Bone marrow (tissue), 2 donors: ENCODE measurements around the gene ARHGAP25.

Source experiments
- DNase-seq, 2 donors: peaks; one replicate each; lab custom pipeline; 2025; lab: John Stamatoyannopoulos, UW

Gene ARHGAP25

GRCh38 chr2:68734688-68735525 lies at the start of gene ARHGAP25:
Gene ARHGAP25 (plus strand): TSS chr2:68734811. CDS start chr2:68735200, 389 bp downstream.
- DNase-seq = peak in 1 of 2 donors; percentile 94

- no peak for DNase-seq
These were observed 48.4 kb upstream of the ARHGAP25 start for GRCh38 chr2:68686178-68686577.

GRCh38 chr2:68687018-68687417 lies 47.6 kb upstream of the ARHGAP25 start:
- DNase-seq = no peak

GRCh38 chr2:68689553-68690537 lies 44.8 kb upstream of the ARHGAP25 start:
- DNase-seq = peak in 1 of 2 donors; percentile 83

- DNase-seq = no peak
These were observed 43.8 kb upstream of the ARHGAP25 start for GRCh38 chr2:68690851-68691250.

- DNase-seq = peak in 1 of 2 donors; percentile 57
These were observed 42.1 kb upstream of the ARHGAP25 start for GRCh38 chr2:68692511-68692910.

GRCh38 chr2:68693951-68694350 lies 40.7 kb upstream of the ARHGAP25 start:
- DNase-seq = no peak

GRCh38 chr2:68695971-68696370 lies 38.6 kb upstream of the ARHGAP25 start:
- DNase-seq = no peak

- DNase-seq = no peak
These were observed 38.1 kb upstream of the ARHGAP25 start for GRCh38 chr2:68696554-68696953.

GRCh38 chr2:68698567-68699377 lies 35.8 kb upstream of the ARHGAP25 start:
- DNase-seq = no peak

GRCh38 chr2:68700560-68700959 lies 34.1 kb upstream of the ARHGAP25 start:
- DNase-seq = no peak

GRCh38 chr2:68706637-68707036 lies 28.0 kb upstream of the ARHGAP25 start:
- no peak for DNase-seq

- no peak for DNase-seq
These were observed 26.0 kb upstream of the ARHGAP25 start for GRCh38 chr2:68708629-68709028.

- DNase-seq = peak in 1 of 2 donors; percentile 63
These were observed 25.1 kb upstream of the ARHGAP25 start for GRCh38 chr2:68709421-68709911.

GRCh38 chr2:68710336-68710735 lies 24.3 kb upstream of the ARHGAP25 start:
- no peak for DNase-seq

GRCh38 chr2:68710756-68711155 lies 23.9 kb upstream of the ARHGAP25 start:
- no peak for DNase-seq

- DNase-seq = peak in 1 of 2 donors; percentile 96
These were observed 19.7 kb upstream of the ARHGAP25 start for GRCh38 chr2:68714866-68715265.

GRCh38 chr2:68715353-68716041 lies 19.1 kb upstream of the ARHGAP25 start:
- DNase-seq = no peak

GRCh38 chr2:68716604-68717304 lies 17.9 kb upstream of the ARHGAP25 start:
- no peak for DNase-seq

- DNase-seq = no peak
These were observed 17.3 kb upstream of the ARHGAP25 start for GRCh38 chr2:68717305-68717661.
